Skin epidermis (tissue), 12 donors: ENCODE results near the gene RTTN.

ENCODE experiments used
- H3K27ac ChIP-seq, 21 experiments: fragments of 200-600 bp; sonication (generic) in 11 of 21; one replicate each; pipeline ENCODE4 v1.5.0; 2020; ENCODE audit warnings: mild to moderate bottlenecking in 3 of 21, inconsistent platforms in 2 of 21, moderate library complexity in 2 of 21
- H3K4me3 ChIP-seq, 7 experiments: fragments of 200-600 bp; sonication (generic) in 2 of 7; one replicate each; pipeline ENCODE4 v1.5.0; 2020; ENCODE audit warnings: inconsistent platforms in 2 of 7, mild to moderate bottlenecking in 2 of 7, moderate library complexity in 1 of 7

Gene RTTN

GRCh38 chr18:70160073-70160678, 45.3 kb downstream of the RTTN start:
- H3K4me3 ChIP-seq: no peak overlapping the region
- no peak overlapping the region for H3K27ac ChIP-seq

GRCh38 chr18:70158992-70159717, 46.3 kb downstream of the RTTN start:
- H3K4me3 ChIP-seq: no peak overlapping the region
- no peak overlapping the region for H3K27ac ChIP-seq

- H3K27ac ChIP-seq: no peak overlapping the region
- no peak overlapping the region for H3K4me3 ChIP-seq
These were observed 48.6 kb downstream of the RTTN start for GRCh38 chr18:70156886-70157285.

DNA sequence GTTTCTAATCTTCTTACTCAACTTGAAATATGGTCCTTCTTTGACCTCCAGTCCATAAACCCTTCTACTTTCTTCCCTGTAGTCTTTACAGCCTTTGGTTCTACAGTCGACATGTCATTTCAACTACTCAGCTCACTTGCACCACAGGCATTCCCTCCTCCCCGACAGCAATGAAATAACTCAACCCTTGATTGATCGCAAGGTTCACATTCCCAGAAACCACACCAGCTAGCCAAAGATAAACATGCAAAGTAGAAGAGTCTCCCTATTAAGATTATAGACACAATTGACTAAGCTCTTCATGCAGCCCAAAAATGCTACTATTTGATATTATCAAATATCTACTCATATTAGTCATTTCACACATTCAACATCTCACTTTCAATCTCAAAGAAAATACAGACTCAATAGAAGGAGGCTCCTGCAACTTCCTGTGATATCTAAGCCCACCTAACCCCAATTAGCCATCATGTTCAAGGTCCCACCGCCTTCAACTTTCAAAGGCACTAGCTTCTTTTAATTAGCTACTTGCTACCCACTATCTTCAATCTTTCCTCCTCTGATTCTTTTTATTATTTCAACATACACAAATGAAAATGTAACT, 50.8 kb downstream of the RTTN start:
- no peak overlapping the region for H3K4me3 ChIP-seq
- H3K27ac ChIP-seq: no peak overlapping the region

GRCh38 chr18:70151614-70152013, 53.9 kb downstream of the RTTN start:
- Histone ChIP-seq H3K27ac (no peak overlapping the region), H3K4me3 (no peak overlapping the region)

- Histone ChIP-seq H3K27ac (no peak overlapping the region), H3K4me3 (no peak overlapping the region)
These were observed 55.7 kb downstream of the RTTN start for GRCh38 chr18:70149616-70150301.

GRCh38 chr18:70149156-70149555, 56.3 kb downstream of the RTTN start:
- Histone ChIP-seq H3K27ac (no peak overlapping the region), H3K4me3 (no peak overlapping the region)

GRCh38 chr18:70148039-70148938, 57.2 kb downstream of the RTTN start:
- H3K4me3 ChIP-seq: no peak overlapping the region
- no peak overlapping the region for H3K27ac ChIP-seq

GRCh38 chr18:70146174-70146573, 59.3 kb downstream of the RTTN start:
- no peak overlapping the region for H3K27ac ChIP-seq
- no peak overlapping the region for H3K4me3 ChIP-seq

DNA sequence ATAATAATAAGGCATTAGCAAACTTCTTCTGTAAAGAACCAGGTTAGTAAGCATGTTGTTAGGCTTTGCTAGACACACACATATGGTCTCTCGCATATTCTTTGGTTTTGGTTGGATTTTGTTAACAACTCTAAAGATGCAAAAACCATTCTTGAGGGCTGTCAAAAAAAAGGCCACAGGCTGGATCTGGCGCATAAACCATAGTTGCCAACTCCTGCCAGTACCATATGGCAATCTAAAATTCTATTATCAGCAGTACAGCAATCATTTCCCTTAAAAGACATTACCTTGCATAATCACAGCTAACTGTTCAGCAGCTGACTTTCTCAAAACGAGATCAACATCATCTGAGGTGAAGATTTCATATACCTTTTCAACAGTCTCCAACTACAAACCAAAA, 63.5 kb downstream of the RTTN start:
- Histone ChIP-seq H3K4me3 (no peak overlapping the region), H3K27ac (no peak overlapping the region)

- no peak overlapping the region for H3K27ac ChIP-seq
These were observed 66.3 kb downstream of the RTTN start for GRCh38 chr18:70139138-70139537.

DNA sequence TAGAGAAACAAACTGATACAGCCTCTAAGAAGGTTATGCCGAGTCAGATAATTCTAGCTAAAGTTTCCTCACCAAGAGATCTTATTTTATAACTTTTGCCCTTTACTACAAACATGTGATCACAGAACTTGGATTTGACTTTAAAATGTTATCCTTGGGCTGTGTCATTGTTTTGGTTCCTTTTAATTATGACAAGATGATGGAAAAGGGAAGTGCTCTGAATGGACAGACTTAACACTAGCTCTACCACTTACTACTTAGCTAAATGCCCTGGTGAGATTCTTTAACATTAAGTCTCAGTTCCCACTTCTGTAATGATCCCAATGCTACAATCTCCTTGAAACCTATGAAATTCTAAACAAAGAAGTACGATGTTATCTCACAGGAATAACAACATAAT, 69.9 kb downstream of the RTTN start:
- Histone ChIP-seq H3K4me3 (no peak overlapping the region), H3K27ac (no peak overlapping the region)

More at GRCh38 chr18:70139138-70139537, 66.3 kb downstream of the RTTN start:
- H3K4me3 ChIP-seq: no peak overlapping the region

- H3K4me3 ChIP-seq: no peak overlapping the region
- H3K27ac ChIP-seq: no peak overlapping the region
These were observed 72.5 kb downstream of the RTTN start for GRCh38 chr18:70132999-70133398.

DNA sequence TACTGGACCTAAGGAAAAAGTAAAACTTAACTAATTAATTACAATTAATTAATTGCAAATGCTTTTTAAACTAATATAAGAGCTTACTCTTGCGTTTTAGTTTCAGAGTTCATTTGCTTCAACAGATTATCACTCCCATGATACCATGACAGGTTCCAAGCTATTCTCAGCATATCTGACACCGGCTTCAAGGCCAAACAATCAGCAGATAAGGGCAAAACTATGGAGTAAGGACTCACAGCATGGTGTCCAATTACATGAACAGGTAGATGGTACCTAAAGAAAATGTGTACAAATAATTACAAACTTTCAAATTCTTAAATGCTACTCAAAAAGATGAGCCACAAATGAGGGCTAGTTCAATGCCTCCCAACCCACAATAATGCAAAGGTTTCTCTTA, 77.2 kb downstream of the RTTN start:
- Histone ChIP-seq H3K27ac (no peak overlapping the region), H3K4me3 (no peak overlapping the region)

- H3K4me3 ChIP-seq: no peak overlapping the region
- H3K27ac ChIP-seq: no peak overlapping the region
These were observed 78.1 kb downstream of the RTTN start for GRCh38 chr18:70127359-70127758.

- H3K27ac ChIP-seq: no peak overlapping the region
These were observed 78.7 kb downstream of the RTTN start for GRCh38 chr18:70126832-70127231.

GRCh38 chr18:70124139-70124538, 81.3 kb downstream of the RTTN start:
- no peak overlapping the region for H3K27ac ChIP-seq

More at GRCh38 chr18:70126832-70127231, 78.7 kb downstream of the RTTN start:
- no peak overlapping the region for H3K4me3 ChIP-seq

DNA sequence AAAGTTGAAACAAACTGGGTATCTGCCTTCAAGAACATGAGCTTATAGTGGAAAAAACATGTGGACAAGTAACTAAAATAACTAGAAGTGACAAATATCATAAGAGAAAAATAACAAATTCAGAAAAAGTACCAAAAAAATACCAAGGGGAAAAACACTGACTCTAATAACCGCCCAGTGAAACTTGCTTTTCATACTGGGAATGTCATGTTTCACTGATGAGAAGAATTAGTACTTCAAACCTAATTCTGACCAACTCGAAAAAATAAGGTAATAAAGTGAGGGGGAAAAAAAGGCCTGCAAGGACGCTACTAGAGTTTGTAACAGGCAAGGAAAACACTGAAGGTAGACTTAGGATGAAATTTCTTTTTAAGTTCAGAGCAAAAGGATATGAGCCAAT, 83.6 kb downstream of the RTTN start:
- H3K27ac ChIP-seq: no peak overlapping the region
- H3K4me3 ChIP-seq: no peak overlapping the region

More at GRCh38 chr18:70124139-70124538, 81.3 kb downstream of the RTTN start:
- H3K4me3 ChIP-seq: no peak overlapping the region

- Histone ChIP-seq H3K4me3 (no peak overlapping the region), H3K27ac (no peak overlapping the region)
These were observed 88.5 kb downstream of the RTTN start for GRCh38 chr18:70116949-70117348.

GRCh38 chr18:70113511-70113910, 92.0 kb downstream of the RTTN start:
- Histone ChIP-seq H3K27ac (no peak overlapping the region), H3K4me3 (no peak overlapping the region)
